CD4-positive, alpha-beta T cell treated with Interleukin-17A for 4 hours (primary cell): ENCODE data around the gene ABCA2.
"Not testable (repeated sequence)": the region's sequence is repeated elsewhere in the genome, so short reads cannot be mapped to it uniquely, and the experiment has no call there.

Source experiments
- DNase-seq: peaks from one replicate; pipeline ENCODE4 v3.0.0-alpha.2; 2020; ENCODE audit warnings: mixed read lengths

The ABCA2 gene

GRCh38 chr9:137044502-137045177 is 16.6 kb upstream of the ABCA2 start:
- DNase-seq, result no peak

GRCh38 chr9:137044037-137044436 is 16.0 kb upstream of the ABCA2 start:
- no peak for DNase-seq

GRCh38 chr9:137042751-137043727 is 15.0 kb upstream of the ABCA2 start:
- DNase-seq, result no peak

GRCh38 chr9:137041124-137041523 is 13.1 kb upstream of the ABCA2 start:
- DNase-seq, result no peak

GRCh38 chr9:137040568-137040967 is 12.5 kb upstream of the ABCA2 start:
- no peak for DNase-seq

- no peak for DNase-seq
Measured at GRCh38 chr9:137039611-137040366, 11.8 kb upstream of the ABCA2 start.

- no peak for DNase-seq
Measured at GRCh38 chr9:137038916-137039315, 10.9 kb upstream of the ABCA2 start.

GRCh38 chr9:137037483-137037882 is 9.4 kb upstream of the ABCA2 start:
- no peak for DNase-seq

GRCh38 chr9:137037035-137037434 is 9.0 kb upstream of the ABCA2 start:
- no peak for DNase-seq

- DNase-seq, result no peak
Measured at GRCh38 chr9:137035937-137036336, 7.9 kb upstream of the ABCA2 start.

- DNase-seq, result no peak
Measured at GRCh38 chr9:137035507-137035834, 7.4 kb upstream of the ABCA2 start.

- peak; percentile 92 for DNase-seq
Measured at GRCh38 chr9:137034709-137035506, 6.9 kb upstream of the ABCA2 start.

- no peak for DNase-seq
Measured at GRCh38 chr9:137034039-137034708, 6.1 kb upstream of the ABCA2 start.

- DNase-seq, result not testable (repeated sequence)
Measured at GRCh38 chr9:137033481-137033880, 5.4 kb upstream of the ABCA2 start.

GRCh38 chr9:137032858-137033257 is 4.8 kb upstream of the ABCA2 start:
- peak; percentile 26 for DNase-seq

GRCh38 chr9:137031904-137032640 is 4.0 kb upstream of the ABCA2 start, which contains the start of gene FUT7:
Gene FUT7 (minus strand): TSS chr9:137032088. CDS start chr9:137031991, 97 bp downstream.
- peak; percentile 46 for DNase-seq

GRCh38 chr9:137030538-137031527 is 2.8 kb upstream of the ABCA2 start:
- DNase-seq, result peak; percentile 51

GRCh38 chr9:137030006-137030405 is 2.0 kb upstream of the ABCA2 start:
- no peak for DNase-seq

GRCh38 chr9:137029058-137029936 is 1.3 kb upstream of the ABCA2 start:
- DNase-seq, result peak; percentile 81
